DMS153 treated with DMSO at 0.1 percent for 48 hours (cell line): ENCODE measurements around the gene SPSB1.

Source experiments
- DNase-seq: peaks from one replicate; lab custom pipeline; 2025; ENCODE audit not compliant: unreplicated experiment; lab: John Stamatoyannopoulos, UW

Gene SPSB1

DNA sequence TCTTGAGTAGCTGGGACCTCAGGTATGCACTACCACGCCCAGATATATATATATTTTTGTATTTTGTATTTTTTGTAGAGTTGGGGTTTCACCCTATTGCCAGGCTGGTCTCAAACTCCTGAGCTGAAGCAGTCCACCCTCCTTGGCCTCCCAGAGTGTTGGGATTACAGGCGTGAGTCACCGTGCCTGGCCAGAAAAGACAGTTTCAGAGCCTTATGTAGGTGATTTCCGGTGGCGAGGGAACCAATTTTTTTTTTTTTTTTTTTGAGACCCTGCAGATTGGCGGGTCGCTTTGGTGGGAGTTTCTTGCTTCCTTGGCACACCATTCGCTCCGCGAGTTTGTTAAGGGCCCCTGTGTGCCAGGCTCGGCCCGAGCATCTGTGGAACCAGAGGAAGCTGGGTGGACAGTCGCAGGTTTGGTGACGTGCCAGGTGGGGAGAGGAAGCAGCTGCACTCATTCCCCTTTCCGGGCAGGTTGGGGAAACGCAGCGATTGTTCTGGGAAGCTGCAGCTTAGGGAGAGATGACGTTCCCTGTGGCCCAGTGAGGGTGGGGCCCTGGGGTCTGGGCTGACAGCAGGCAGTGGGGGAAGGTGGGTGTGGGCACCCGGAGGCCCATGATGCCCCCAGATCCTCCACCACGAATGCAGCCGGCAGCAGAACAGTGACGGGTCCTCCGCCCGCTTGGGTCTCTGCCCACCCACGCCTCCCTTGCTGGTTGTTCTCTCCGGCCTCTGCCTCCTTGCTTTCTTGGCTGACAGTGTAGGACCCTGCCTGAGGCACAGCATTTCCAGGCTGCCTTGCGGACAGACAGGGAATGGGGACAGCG lies 25.1 kb downstream of the SPSB1 start:
- peak; percentile 71 for DNase-seq

DNA sequence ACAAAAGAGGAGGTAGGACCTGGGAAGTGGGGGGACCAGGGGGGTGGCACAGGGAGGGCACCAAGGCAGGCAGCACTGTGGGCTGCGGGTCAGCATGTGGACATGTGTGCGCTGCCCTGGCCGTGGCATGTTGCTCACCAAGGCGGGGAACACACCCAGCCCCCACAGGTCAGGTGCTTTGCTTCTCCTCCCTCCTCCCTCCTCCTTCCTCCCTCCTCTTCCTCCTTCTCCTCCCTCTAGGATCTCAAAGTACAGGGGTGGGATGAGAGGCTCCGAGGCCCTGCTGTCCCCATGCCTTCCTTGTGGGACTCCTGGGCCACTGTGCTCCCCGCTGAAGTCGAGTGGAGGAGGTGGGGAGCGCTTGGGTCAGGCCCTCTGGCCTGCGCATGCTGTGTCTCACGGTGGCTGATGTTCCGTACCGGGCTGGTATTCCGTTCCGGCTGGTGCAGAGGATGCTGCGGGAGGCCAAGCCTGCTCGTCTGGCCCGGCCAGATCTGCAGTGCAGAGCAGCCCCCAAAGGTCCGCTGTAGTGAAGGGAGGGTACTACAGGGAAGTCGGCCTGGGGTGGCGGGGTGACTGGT lies 26.6 kb downstream of the SPSB1 start:
- DNase-seq, result no peak

DNA sequence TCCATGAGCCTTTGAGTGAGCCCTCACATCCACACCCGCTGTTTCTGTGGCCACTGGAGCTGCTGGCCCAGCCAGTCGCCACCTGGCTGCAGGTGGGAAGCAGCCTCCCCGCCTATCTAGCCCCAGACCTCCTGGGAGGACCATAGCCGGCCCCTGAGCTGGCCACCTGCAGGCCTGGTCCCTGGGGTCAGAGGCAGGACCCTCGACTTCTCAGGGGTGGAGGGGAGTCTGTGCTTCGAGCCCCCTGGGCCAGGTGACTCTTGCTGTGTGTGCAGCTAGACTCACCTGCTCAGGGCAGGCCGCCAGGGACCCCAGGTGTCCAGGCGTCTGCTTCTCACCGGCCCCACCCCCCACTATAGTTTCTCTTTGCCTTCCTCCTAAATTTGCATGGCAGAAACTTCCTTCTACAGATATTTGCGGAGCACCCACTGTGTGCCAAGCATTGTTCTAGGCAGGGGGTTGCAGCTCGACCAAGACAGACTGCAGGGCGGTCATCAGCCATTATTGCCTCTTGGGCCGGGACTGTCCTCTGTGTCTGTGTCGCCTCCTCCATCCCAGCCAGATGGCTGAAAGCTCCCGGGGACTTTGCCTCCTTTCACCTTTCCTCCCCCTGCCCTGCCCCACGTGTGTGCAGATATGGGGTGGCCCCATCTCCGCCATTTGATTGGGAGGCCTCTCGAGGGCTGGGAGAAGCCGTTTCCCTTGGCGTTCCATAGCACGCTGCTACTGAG lies 27.3 kb downstream of the SPSB1 start:
- DNase-seq, result no peak

- no peak for DNase-seq
These were observed 28.1 kb downstream of the SPSB1 start for GRCh38 chr1:9320520-9321479.

DNA sequence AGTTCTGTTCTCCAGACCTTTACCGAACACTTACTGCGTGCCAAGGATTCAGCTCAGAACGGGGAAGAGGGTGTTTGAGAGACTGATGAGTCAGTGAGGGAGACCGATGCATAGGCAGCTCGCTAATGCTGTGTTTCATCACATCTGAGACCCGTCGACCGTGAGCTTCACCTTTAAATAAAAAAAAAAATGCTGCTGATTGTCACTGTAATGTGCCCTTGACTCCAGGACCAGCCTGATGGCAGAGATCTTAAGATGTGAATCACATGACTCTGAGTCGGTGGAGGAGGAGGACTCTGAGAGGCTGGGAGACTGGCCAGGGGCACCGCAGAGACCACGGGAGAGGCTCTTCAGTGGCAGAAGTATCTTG lies 28.8 kb downstream of the SPSB1 start:
- no peak for DNase-seq

- DNase-seq, result no peak
These were observed 29.4 kb downstream of the SPSB1 start for GRCh38 chr1:9321986-9322660.

DNA sequence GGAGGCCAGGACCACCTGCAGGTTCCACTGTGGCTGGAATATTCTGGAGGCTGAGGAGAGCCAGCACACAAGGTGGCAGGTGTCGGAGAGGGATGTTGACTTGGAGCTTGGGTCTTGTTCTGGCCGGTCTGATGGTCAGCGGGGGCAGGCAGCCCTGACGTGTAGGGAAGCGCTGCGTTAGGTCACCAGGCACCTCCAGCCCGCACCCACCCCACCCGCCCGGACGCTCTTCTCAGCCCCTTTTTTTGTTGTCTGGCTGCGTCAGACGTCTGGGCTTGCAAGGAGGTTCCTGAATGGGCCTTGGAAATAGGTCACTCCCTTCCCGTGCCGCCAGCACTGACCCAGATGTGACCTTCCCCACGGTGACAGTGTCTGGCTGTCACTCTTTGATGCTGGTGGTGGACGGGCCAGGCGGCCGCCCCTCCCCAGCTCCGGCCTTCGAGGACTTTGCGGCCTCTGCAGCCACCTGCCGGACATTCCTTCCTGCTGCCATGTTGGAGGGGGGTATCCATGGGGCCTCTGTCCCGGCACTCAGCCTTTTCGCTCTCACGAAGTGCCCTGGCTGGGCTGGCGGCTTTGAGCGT lies 30.1 kb downstream of the SPSB1 start:
- DNase-seq, result no peak

DNA sequence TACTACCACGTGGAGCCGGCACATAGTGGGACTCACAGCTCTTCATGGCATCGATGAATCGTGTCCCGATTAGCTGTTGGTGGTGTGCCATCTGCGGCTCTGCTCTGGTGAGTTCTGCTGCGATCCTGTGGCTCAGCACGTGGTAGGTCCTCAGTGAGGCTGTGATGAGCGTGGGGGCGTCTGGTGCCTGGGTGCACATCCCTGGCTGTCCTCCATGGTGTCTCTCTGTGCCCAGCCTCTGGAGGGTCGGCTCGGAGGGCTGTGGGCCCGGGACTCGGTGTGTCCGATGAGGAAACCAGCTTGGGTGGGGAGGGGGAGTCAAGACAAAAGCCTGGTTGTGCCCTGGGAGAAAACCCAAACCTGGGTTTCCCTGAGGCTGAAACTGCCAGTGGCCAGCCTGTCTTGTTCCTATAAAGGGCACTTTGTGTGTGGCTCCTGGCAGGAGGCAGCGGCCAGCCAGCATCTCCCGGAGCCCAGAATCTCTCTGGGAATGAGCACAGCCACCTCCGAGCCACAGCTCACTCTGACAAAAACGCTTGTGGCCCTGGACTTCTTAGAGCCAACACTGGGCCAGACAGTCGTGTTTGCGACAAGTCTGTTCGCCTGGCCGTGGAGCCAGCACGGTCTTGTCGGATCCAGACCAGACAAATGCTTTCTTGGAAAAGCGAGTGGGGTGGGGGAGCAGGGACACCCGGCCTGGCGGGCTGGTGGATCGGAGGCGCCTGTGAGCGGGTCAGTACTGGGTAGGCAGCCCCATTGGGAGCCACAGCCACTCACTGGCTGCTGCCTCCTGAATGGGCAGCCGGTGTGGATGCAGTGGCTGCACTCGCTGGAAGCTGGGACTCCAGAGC lies 31.8 kb downstream of the SPSB1 start:
- DNase-seq, result no peak

- no peak for DNase-seq
These were observed 33.9 kb downstream of the SPSB1 start for GRCh38 chr1:9326596-9326995.

- DNase-seq, result no peak
These were observed 35.5 kb downstream of the SPSB1 start for GRCh38 chr1:9328201-9328600.

DNA sequence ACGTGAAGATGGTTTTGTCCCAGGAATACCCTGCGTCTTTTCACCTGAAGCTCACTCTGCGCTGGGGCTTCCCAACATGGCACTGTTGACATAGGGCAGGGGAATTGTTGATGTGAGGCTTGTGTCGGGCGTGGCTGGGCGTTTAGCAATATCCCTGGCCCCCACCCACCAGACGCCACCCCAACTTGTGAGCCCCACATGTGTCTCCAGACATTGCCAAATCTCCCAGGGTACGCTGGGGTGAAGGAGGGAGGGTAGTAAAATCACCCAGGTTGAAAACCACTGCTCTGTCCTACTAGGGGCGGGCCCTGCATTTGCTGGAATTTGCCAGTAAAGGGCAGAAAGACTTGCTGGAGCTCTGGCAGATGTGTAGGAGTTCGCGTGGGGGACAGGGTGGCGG lies 36.0 kb downstream of the SPSB1 start:
- no peak for DNase-seq

- DNase-seq, result peak; percentile 36
These were observed 38.3 kb downstream of the SPSB1 start for GRCh38 chr1:9331016-9331415.

DNA sequence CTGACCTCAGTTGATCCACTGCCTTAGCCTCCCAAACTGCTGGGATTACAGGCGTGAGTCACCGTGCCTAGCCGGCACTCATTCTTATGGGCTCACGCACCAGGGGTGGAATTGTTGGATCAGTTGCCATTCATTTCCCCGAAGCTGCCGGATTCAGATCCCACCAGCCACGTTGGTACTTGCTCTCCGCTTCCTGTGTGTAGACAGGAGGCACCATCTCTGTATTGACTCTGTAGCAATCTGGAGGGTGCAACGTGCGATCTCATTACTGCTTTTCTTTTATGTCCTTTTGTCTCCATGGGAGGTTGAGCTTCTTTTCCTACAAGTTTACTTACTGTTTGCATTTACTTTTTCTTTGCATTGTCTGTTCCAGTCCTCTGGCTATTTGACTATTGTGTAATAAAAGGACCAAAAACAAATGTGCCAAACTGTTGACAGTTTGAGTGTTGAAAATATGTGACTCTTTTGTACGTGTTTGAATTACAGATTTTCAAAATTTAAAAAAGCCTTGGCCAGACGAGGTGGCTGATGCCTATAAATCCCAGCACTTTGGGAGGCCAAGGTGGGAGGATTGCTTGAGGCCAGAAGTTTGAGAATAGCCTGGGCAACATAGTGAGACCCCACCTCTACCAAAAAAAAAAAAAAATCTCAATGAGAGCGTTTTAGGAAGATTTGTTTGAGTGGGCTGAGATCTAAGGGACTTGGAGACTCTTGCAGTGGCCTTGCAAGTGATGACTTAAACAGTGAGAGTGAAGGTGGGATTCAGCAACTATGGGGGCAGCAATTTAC lies 39.1 kb downstream of the SPSB1 start:
- no peak for DNase-seq

DNA sequence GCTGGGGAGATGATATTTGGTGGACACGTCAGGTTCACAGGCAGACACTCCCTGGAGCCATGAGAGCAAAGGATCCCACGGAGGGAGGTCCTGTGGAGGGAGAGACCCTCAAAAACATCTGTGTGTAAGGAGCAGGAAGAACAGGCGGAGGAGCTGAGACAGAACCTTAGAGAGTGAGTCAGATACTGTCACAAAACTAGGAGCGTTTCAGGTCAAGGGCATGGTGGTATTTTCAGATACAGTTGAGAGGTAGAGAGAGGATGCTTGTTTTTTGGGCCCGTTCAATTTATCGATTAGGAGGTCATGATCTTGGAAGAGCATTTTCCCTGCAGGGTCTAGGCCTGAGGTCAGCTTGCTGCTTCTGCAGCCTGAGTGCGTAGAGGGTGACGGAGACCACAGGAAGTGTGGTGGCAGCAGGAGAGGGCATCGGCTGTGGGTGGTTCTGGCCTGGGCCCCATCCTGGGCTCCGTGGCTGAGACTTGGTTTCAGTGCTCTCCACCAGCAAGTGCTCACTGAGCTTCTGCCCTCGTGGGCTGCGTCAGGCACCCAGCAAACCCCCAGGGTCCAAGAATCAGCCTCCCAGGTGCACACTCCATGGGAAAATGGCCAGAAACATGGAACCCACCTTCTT lies 39.9 kb downstream of the SPSB1 start:
- DNase-seq, result no peak

GRCh38 chr1:9338397-9339246 lies 45.9 kb downstream of the SPSB1 start:
- DNase-seq, result peak; percentile 15

- no peak for DNase-seq
These were observed 47.6 kb downstream of the SPSB1 start for GRCh38 chr1:9340172-9340854.
